ENCODE measurements around the gene SSMEM1. TPM values are rescaled to one million over a fixed set of nuclear protein-coding genes. Genes with fewer than 3 reads are reported as not detected.

The SSMEM1 gene
- total RNA-seq, 4 donors from 2014 or later: not detected

- DNase-seq: no peak
- H3K4me3 ChIP-seq (replicated peaks in 1 of 3): no peak overlapping the region
- H3K27me3 ChIP-seq: no peaks in the 10 kb centered on the region
- TF ChIP-seq CTCF (IDR thresholded peaks at IDR 0.05): no peak
- no peak for TF ChIP-seq POLR2A (IDR thresholded peaks at IDR 0.05)
- 89 to 90% methylated on average over 2 of the region's 2 CpGs for WGBS, 2 donors
- no peak overlapping the region for H3K27ac ChIP-seq
- intact Hi-C loops (cut with DNase I): no loop called here
- peaks cover 5 to 10% of the 10 kb centered on the region in 2 donors for H3K36me3 ChIP-seq
- H3K9me3 ChIP-seq: no peaks in the 10 kb centered on the region
- no peaks in the 10 kb centered on the region for H3K4me1 ChIP-seq
Observed at GRCh38 chr7:130187360-130187759, 20.3 kb upstream of the SSMEM1 start.

- Histone ChIP-seq H3K36me3 (peaks cover 6 to 9% of the 10 kb centered on the region in 2 donors), H3K27ac (no peak overlapping the region), H3K4me1 (no peaks in the 10 kb centered on the region), H3K27me3 (no peaks in the 10 kb centered on the region), H3K9me3 (no peaks in the 10 kb centered on the region), H3K4me3 (replicated peaks in 1 of 3) (no peak overlapping the region)
- no peak for DNase-seq
- TF ChIP-seq POLR2A (IDR thresholded peaks at IDR 0.05) (no peak), CTCF (IDR thresholded peaks at IDR 0.05) (no peak)
- intact Hi-C loops (cut with DNase I): no loop called here
- 98 to 99% methylated on average over 5 of the region's 5 CpGs for whole genome bisulfite sequencing, 2 donors
Observed at GRCh38 chr7:130189343-130189742, 18.3 kb upstream of the SSMEM1 start.

- Histone ChIP-seq H3K4me3 (replicated peaks in 1 of 3) (no peak overlapping the region), H3K27me3 (no peaks in the 10 kb centered on the region), H3K9me3 (no peaks in the 10 kb centered on the region), H3K4me1 (no peaks in the 10 kb centered on the region), H3K27ac (no peak overlapping the region), H3K36me3 (peaks cover 6% of the 10 kb centered on the region in 2 donors)
- no peak for TF ChIP-seq CTCF (IDR thresholded peaks at IDR 0.05)
- no peak for TF ChIP-seq POLR2A (IDR thresholded peaks at IDR 0.05)
- intact Hi-C loops (cut with DNase I): no loop called here
- WGBS, 2 donors: 97% methylated on average over 7 of the region's 7 CpGs
- DNase-seq: no peak
Observed at GRCh38 chr7:130191791-130192190, 15.9 kb upstream of the SSMEM1 start.

GRCh38 chr7:130195396-130195795 lies 12.3 kb upstream of the SSMEM1 start:
- TF ChIP-seq POLR2A (IDR thresholded peaks at IDR 0.05) (no peak), CTCF (IDR thresholded peaks at IDR 0.05) (no peak)

GRCh38 chr7:130196476-130196875 lies 11.2 kb upstream of the SSMEM1 start:
- no peak overlapping the region for H3K4me3 ChIP-seq (replicated peaks in 1 of 3)
- no peak overlapping the region for H3K27ac ChIP-seq
- H3K36me3 ChIP-seq: peaks cover 10 to 16% of the 10 kb centered on the region in 2 donors
- DNase-seq: no peak
- TF ChIP-seq CTCF (IDR thresholded peaks at IDR 0.05) (no peak), POLR2A (IDR thresholded peaks at IDR 0.05) (no peak)
- no peaks in the 10 kb centered on the region for H3K4me1 ChIP-seq
- WGBS, 2 donors: 91 to 95% methylated on average over 2 of the region's 2 CpGs
- no peaks in the 10 kb centered on the region for H3K9me3 ChIP-seq
- intact Hi-C loops (cut with DNase I): no loop called here
- no peaks in the 10 kb centered on the region for H3K27me3 ChIP-seq

More at GRCh38 chr7:130195396-130195795, 12.3 kb upstream of the SSMEM1 start:
- no peak overlapping the region for H3K27ac ChIP-seq
- no peaks in the 10 kb centered on the region for H3K27me3 ChIP-seq
- H3K36me3 ChIP-seq: peaks cover 6 to 12% of the 10 kb centered on the region in 2 donors
- H3K9me3 ChIP-seq: no peaks in the 10 kb centered on the region
- no peaks in the 10 kb centered on the region for H3K4me1 ChIP-seq
- H3K4me3 ChIP-seq (replicated peaks in 1 of 3): no peak overlapping the region
- DNase-seq: no peak
- intact Hi-C loops (cut with DNase I): no loop called here
- 96 to 99% methylated on average over 2 of the region's 2 CpGs for WGBS, 2 donors

Data from thyroid gland (tissue), 4 donors.